ENCODE data around the gene CHST6. TPM values are rescaled to one million over a fixed set of nuclear protein-coding genes. Genes with fewer than 3 reads are reported as not detected.

The CHST6 gene
- total and polyA plus RNA-seq, 10 of the 15 experiments (the other 5 are each of a cell fraction or from before 2014, with no cell fraction given) = 0.14 to 2.5 (median 0.51) TPM

DNA sequence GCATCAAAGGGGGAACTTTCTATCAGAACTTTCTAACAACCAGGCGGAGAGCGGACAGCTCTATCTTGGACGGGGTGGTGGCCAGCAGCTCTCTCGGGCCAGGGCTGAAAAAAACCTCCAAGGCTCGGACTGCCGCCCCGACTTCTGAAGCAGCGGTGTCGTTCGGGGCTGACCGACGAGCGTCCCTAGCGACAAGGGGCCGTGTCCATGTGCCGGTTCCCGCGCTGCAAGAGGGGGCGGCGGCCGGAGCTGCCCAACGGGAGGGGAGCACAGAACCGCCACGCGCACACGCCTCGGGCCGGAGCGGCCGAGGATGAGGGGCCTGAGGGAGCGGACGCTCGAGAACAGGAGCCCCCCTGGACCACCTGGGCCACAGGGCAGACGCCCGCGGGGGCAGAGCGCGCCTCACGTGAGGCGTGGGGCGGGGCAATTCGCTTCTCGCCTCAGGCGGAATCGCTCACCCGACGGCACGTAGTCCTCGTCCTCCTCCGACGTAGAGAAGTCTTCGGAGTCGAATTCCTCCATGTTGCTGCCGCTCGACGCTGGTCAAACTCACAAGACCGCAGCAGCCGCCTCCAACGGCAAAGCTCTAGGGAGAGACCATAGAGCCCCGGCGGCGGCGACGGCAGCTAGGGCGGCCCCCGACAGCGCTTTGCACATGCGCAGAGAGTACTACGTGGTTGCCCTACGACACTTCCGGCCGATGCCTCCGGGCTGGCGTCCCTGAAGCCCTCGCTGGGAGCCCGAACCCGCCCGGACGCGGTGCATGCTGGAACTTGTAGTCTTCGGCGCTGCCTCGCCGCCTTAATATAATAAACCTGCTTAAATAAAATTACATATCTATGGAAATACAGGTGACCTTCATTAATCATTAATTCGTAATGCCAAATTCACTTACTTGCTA lies 62.2 kb downstream of the CHST6 start, which contains the start of gene CFDP1:
TSS of gene CFDP1 (minus strand) at position 676 of the 904 bp plus-strand sequence. CDS start at position 525, 151 bp downstream.
- peak within 1 kb of the TSS; percentile 91 for H2AFZ ChIP-seq (ENCODE audit: control insufficient read depth, low read depth, low read length)
- WGBS (ENCODE audit: insufficient coverage, insufficient replicate concordance, low lambda C conversion rate, missing lambda C conversion rate) = under 1% methylated on average over 75 of the region's 85 CpGs
- H3K4me2 ChIP-seq (ENCODE audit: control insufficient read depth, insufficient read depth) = peak within 1 kb of the TSS; percentile 94
- in situ Hi-C loops (cut with MboI) (no loop called here), intact Hi-C loops (cut with micrococcal nuclease; ENCODE audit: unreplicated experiment) (loop anchor here (1.0 kb wide), 2 partner anchors 25 to 31 kb away; partner anchors contain the start of gene TMEM170A)
- no peaks in the 10 kb centered on the region for H3K27me3 ChIP-seq (replicated peaks in 1 of 2; ENCODE audit: control insufficient read depth in 2 of 2, insufficient read depth in 2 of 2, low read length in 1 of 2)
- H3K79me2 ChIP-seq (ENCODE audit: control insufficient read depth, insufficient read depth, low read length) = peaks cover 12% of the 10 kb centered on the region
- H3K9me3 ChIP-seq (replicated peaks; ENCODE audit: control insufficient read depth, insufficient read depth, low read length) = no peaks in the 10 kb centered on the region
- ATAC-seq = peak; percentile 93
- FAIRE-seq = peak; percentile 93
- H3K36me3 ChIP-seq (ENCODE audit: control insufficient read depth in 2 of 2, insufficient read depth in 2 of 2, low read length in 1 of 2) = no peaks in the 10 kb centered on the region
- H3K9ac ChIP-seq (ENCODE audit: control insufficient read depth, insufficient read depth, low read length) = peak within 1 kb of the TSS; percentile 76
- ChIA-PET RAD21 (ENCODE audit: unreplicated experiment) (interaction anchor here (0.6 to 2.0 kb wide), 7 partner anchors 9 to 218 kb away, joined by 3 to 8 read pairs (median 4); partner anchors contain the start of gene ADAT1), SMC1A (ENCODE audit: uncharacterized antibody, unreplicated experiment) (interaction anchor here (0.8 to 2.4 kb wide), 16 partner anchors 10 to 234 kb away, joined by 3 to 20 read pairs (median 3); partner anchors contain the start of genes KARS1 and TERF2IP), CTCF (interaction anchor here (0.6 to 3.8 kb wide), 17 partner anchors 12 to 234 kb away, joined by 3 to 34 read pairs (median 4); partner anchors contain the start of genes KARS1, TERF2IP and TMEM170A), POLR2A (interaction anchor here (0.5 to 2.8 kb wide), 14 partner anchors 12 to 573 kb away, joined by 3 to 26 read pairs (median 5); partner anchors contain the start of genes ADAT1, KARS1 and TERF2IP)
- TSS peak; percentile 70 for BruUV-seq (replicated peaks)
- peak within 1 kb of the TSS; percentile 71 for H3K27ac ChIP-seq (ENCODE audit: control insufficient read depth, insufficient read depth)
- H4K20me1 ChIP-seq (ENCODE audit: control insufficient read depth, insufficient read depth) = no peaks in the 10 kb centered on the region
- DNase-seq (ENCODE audit: low read depth, low spot score) = peak; percentile 80
- peak within 1 kb of the TSS; percentile 89 for H3K4me3 ChIP-seq
- H3K4me1 ChIP-seq (ENCODE audit: control insufficient read depth, insufficient read depth, low read length) = no peaks in the 10 kb centered on the region; the same call in 1 of the 2 replicates
- TF ChIP-seq, protein P1, sequence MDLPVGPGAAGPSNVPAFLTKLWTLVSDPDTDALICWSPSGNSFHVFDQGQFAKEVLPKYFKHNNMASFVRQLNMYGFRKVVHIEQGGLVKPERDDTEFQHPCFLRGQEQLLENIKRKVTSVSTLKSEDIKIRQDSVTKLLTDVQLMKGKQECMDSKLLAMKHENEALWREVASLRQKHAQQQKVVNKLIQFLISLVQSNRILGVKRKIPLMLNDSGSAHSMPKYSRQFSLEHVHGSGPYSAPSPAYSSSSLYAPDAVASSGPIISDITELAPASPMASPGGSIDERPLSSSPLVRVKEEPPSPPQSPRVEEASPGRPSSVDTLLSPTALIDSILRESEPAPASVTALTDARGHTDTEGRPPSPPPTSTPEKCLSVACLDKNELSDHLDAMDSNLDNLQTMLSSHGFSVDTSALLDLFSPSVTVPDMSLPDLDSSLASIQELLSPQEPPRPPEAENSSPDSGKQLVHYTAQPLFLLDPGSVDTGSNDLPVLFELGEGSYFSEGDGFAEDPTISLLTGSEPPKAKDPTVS (IDR thresholded peaks at IDR 0.05; ENCODE audit: low read depth, low read length) = no peak
- TF ChIP-seq NR2F1 (conservative IDR thresholded peaks at IDR 0.05) (0 out of 2 replicates have a peak, but pooled peaks have one; percentile 49), POLR2AphosphoS2 (IDR thresholded peaks at IDR 0.05; ENCODE audit: low read depth, low read length) (peak; percentile 48; the same call in 1 of the 2 replicates), CEBPB (IDR thresholded peaks at IDR 0.05; ENCODE audit: borderline replicate concordance in 1 of 2, low read depth in 2 of 2, low read length in 2 of 2) (no peak), RUNX3 (IDR thresholded peaks at IDR 0.05; ENCODE audit: low read length) (peak; percentile 55), TAF1 (IDR thresholded peaks at IDR 0.05; ENCODE audit: borderline replicate concordance, low read depth, low read length) (0 out of 2 replicates have a peak, but pooled peaks have one; percentile 13), SIN3A (IDR thresholded peaks at IDR 0.05; ENCODE audit: low read depth, low read length) (peak; percentile 87), KLF5 (IDR thresholded peaks at IDR 0.05; ENCODE audit: partially characterized antibody) (peak; percentile 68)
- TF ChIP-seq, protein P2, sequence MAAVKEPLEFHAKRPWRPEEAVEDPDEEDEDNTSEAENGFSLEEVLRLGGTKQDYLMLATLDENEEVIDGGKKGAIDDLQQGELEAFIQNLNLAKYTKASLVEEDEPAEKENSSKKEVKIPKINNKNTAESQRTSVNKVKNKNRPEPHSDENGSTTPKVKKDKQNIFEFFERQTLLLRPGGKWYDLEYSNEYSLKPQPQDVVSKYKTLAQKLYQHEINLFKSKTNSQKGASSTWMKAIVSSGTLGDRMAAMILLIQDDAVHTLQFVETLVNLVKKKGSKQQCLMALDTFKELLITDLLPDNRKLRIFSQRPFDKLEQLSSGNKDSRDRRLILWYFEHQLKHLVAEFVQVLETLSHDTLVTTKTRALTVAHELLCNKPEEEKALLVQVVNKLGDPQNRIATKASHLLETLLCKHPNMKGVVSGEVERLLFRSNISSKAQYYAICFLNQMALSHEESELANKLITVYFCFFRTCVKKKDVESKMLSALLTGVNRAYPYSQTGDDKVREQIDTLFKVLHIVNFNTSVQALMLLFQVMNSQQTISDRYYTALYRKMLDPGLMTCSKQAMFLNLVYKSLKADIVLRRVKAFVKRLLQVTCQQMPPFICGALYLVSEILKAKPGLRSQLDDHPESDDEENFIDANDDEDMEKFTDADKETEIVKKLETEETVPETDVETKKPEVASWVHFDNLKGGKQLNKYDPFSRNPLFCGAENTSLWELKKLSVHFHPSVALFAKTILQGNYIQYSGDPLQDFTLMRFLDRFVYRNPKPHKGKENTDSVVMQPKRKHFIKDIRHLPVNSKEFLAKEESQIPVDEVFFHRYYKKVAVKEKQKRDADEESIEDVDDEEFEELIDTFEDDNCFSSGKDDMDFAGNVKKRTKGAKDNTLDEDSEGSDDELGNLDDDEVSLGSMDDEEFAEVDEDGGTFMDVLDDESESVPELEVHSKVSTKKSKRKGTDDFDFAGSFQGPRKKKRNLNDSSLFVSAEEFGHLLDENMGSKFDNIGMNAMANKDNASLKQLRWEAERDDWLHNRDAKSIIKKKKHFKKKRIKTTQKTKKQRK (IDR thresholded peaks at IDR 0.05; ENCODE audit: low read depth, low read length) = no peak
- TF ChIP-seq, protein P3, sequence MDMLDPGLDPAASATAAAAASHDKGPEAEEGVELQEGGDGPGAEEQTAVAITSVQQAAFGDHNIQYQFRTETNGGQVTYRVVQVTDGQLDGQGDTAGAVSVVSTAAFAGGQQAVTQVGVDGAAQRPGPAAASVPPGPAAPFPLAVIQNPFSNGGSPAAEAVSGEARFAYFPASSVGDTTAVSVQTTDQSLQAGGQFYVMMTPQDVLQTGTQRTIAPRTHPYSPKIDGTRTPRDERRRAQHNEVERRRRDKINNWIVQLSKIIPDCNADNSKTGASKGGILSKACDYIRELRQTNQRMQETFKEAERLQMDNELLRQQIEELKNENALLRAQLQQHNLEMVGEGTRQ (IDR thresholded peaks at IDR 0.05; ENCODE audit: borderline replicate concordance, low read depth, low read length) = peak; percentile 46
- TF ChIP-seq, protein P4, sequence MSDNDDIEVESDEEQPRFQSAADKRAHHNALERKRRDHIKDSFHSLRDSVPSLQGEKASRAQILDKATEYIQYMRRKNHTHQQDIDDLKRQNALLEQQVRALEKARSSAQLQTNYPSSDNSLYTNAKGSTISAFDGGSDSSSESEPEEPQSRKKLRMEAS (IDR thresholded peaks at IDR 0.05; ENCODE audit: low read depth, low read length) = peak; percentile 65; the same call in 1 of the 2 replicates

Data from GM12878 (cell line).